ENCODE data around the gene AGFG2.

The AGFG2 gene

DNA sequence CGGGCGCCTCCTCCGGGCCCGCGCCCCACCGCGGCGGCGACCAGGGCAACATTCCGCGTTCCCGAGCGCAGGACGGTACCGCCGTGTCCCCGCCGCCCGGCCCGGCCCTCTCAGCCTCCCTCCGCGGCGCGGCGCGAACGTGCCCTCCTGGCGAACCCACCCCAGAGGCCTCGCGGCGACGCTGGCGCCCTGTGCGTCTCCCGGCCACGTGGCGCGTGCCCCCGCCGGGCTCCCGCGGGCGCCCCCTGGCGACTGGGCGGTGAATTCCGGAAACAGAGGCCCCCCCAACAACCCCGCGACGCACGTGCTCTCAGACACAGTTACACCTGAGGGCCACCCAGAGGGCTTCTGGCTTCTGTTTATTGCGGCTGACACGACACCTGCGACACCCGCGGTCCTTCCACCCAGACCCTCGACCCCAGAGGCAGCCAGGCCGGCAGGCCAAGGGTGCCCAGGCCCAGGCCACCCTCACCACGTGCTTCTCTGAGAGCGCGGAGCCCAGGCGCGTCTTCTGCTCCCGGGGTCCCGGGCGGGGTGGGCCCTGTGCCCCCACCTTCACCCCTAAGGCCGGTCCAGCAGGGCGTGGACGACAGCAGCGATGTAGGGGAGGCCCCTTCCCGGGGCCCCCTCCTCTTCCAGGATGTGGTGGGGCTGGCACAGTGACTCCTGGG lies 34.8 kb downstream of the AGFG2 start, which contains the start of gene SAP25:
Gene SAP25, minus strand, starts transcription at position 210 of the 671 bp plus-strand sequence. Its CDS starts 158 bp downstream, at position 52.
- no peak for DNase-seq

DNA sequence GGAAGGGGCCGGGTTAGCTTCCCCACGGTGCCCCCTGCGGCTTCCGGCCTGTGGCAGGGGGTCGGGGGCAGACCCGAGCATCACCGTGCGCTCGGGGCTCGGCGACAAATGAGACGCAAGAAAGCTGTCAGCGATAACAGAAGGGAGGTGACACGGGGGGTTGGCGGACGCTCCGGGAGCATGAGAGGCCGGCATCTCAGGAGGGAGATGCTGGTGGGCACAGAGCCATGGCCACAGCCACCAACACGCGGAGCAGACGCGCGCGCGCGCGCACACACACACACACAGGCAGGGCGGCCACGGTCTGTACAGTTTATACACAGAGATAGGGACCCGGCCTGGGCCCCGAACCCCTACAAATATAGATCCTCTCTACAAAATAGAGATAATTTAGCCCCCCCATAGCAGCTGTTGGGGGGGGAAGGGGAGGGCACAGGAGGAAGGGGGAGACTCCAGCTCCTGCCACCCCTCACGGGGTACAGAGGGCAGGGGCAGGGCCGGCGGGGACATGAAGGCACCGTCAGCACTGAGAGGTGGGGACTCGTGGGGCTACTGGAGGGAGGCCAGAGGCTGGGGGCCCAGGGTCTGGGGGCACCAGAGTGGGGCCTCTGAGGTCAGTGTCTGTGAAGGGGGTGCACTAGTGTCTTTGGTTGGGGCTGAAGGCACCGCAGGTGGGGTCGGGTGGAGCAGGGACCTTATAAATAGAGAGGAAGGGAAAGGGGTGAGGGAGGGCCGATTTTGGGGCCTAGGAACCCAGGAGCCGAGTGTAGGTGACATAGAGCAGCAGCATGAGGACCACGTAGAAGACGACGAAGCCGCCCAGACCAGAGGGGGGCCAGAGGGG lies 35.6 kb downstream of the AGFG2 start:
- DNase-seq: no peak

DNA sequence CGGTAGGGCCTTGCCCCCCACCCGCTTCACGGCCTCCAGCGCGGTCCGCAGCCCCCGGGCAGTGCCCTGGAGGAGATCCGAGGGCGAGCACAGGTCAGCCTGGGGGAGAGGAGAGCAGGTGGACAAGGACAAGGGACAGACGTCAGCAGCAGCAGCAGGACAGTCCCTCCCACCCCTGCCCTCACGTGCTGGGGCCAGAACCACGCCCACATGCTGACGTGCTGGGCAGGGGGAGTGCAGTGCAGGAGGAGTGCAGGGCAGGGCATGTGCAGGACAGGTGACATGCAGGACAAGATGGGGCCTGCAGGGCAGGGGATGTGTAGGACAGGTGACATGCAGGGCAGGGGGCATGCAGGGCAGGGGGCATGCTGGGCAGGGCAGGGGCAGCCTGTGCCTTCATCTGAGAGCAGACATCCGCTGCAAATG lies 36.2 kb downstream of the AGFG2 start:
- no peak for DNase-seq

DNA sequence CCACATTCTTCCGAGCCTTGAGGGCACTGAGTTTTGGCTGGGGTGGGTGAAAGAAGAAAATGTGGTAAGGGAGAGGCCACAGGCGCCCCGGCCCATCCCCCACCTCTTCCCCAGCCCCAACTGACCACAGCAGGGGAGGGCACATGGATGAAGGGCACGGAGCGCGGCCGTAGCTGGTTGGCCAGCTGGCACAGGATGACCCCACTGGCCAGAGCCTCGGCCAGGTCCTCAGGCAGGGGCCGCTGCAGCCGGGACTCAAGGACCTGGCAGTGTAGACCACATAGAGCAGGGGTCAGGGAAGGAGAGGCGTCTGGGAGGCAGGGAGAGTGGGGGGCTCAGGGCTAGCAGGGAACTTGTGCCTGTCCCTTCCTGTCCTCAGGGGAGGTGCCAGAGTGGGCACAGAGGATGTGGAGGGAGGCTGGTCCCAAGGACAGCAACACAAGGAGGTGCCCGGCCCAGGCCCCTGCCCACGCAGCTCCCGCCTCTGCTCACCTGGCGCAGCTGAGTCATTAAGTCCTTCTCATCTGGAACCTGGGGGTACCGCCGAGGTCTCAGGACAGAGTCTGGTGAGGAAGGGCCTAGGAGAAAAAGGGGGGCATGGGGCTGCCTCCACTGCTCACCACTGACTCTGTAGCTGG lies 36.9 kb downstream of the AGFG2 start:
- no peak for DNase-seq

DNA sequence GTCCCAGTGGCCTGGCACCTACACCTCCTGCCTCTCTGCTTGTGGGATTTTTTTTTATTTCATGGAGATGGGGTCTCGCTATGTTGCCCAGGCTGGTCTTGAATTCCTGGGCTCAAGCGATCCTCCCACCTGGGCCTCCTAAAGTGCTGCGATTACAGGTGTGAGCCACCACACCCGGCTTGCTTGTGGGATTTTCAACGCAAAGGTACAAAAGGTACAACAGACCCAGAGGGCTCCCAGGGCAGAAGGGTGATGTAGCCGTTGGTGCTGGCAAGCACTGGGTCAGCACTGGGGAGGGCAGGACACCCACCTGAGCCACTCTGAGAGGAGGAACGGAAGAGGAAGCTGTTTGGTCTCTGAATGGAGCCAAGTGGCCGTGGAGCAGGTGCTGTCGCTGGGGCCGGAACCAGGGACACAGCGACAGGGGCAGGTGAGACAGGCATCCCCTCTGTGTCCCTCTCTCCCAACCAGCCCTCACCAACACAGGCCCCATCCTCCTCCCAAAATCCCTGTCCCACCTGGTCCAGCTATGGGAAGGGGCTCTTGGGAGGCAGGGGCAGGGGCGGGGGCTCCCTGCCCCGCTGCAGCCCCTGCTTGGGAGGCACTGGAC lies 37.5 kb downstream of the AGFG2 start:
- no peak for DNase-seq

DNA sequence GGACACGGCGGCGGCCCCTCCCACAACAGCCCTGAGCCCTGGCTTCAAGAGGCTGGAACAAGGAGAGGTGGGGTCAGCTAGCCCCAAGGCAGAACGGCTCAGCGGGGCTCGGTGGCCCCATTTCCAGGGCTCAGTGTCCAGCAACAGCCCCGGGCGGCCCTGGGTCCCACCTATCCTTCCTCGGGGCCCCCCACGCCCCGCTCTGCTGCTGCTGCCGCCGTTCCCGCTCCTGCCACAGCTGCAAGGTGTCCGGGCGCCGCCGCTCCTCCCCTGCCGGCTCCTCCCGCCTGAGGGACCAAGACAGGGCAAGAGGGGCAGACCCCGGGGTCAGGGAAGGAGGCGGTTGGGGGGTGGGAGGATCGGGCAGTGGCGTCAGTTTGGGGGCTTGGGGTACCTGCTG lies 38.1 kb downstream of the AGFG2 start:
- no peak for DNase-seq

DNA sequence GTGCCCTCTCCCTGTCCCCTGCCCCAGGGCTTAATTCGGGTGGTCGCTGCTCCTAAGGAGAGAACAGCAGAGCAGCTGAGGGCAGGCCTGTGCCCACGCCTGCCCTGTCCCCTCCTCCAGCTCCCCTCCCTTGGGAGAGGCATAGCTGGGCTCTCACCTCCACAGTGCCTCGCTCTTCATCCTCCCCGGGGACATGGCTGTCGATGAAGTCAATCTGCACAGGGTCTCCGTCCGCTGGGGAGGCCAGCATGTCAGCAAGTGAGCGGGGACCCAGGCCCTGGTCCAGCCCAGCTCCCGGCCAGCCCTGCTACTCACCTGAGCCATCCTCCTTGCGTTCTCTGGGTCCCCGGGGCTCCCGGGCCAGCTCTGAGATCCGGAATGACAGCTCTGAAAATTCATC lies 38.5 kb downstream of the AGFG2 start:
- no peak for DNase-seq

DNA sequence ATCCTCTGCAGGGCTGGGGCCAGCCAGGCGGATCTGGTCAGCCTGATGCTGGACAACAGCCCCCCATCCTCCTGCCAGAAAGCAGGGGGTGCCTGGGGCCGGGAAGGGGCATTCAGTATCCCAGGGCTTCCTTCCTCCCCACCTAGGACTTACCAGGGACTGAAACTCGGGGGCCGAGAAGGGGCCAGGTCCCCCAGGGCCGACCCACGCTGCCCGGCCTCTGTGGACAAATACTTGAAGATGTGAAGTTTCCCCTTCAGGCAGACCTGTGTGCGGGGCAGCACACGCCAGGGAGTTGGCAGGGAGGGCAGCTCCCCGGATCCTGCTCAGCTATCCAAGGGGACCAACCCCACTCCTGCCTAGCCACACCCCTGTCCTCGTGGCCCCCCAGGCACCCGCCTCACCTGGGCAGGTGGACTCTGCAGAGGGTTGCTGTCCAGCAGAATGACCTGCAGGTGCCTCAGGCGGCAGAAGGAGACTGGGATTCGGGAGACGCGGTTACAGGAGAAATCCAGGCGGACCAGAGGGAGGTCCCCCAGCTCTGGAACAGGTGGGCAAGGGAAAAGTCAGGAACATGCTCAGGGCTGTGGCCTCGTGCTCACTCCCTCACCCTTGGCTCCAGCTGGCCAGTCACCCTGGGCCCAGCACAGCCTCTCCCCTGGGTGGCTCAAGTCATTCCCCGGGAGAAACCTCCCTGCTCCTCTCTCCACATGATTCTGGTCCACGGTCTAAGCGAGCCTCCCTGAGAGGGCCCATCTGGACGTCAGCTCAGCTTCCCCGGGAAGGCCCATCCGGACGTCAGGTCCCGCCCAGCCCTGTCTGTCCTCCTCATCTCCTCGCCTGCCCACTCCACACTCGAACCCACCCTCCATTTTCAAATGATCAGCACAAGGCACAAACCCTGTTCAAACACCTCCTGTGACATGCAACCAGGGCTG lies 39.5 kb downstream of the AGFG2 start:
- DNase-seq: no peak

DNA sequence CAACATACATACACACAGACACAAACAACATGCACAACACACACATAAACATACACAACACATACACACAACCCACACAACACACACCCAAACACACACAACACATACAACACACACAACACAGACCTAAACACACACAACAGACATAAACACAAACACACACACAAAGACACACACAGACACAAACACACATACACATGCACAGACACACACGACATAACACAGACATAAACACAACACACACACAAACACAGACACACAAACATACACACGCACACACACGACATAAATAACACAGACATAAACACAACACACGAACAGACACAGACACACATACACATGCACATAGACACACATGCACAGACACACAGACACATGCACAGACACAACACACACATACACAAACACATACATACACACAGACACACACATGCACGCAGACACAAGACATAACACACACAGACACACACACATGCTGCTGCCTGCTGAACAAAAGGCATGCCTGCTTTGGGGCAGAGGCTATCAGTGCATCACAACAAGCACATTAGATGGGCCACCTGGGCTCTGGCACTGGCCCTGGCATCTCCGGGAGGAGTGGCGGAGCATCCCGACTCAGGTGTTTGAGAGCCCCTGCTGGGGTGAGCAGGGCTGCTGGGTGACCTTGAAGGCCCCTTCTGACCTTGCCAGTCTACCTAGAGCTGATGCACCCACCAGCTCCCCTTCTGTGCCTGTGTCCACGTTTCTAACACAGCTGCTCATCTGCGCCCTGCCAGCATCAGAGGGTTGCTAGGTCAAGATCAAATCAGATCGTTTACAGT lies 41.7 kb downstream of the AGFG2 start:
- DNase-seq: no peak

DNA sequence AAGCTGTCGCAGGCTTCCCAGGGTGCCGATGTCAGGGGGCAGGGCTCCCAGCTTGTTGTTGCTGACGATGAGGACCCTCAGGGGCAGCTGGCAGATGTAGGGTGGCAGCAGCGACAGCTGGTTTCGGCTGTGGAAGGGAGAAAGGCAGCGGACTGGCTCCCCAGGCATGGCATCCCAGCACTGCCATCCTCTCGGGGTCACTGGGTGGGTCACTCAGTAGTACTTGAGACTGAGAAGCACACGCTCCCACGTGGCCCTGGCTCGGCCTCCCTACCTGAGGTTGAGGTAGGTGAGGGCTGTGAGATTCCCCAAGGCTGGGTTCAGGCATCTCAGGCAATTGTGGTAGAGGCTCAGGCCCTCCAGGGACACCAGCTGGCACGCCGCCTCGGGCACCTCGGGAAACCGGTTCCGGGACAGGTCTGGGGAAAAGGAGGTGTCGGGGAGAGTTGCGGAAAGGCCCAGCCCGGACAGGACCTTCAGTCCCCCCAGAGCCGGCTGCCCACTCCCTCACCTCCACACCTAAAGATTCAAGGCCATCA lies 43.1 kb downstream of the AGFG2 start:
- DNase-seq: no peak

DNA sequence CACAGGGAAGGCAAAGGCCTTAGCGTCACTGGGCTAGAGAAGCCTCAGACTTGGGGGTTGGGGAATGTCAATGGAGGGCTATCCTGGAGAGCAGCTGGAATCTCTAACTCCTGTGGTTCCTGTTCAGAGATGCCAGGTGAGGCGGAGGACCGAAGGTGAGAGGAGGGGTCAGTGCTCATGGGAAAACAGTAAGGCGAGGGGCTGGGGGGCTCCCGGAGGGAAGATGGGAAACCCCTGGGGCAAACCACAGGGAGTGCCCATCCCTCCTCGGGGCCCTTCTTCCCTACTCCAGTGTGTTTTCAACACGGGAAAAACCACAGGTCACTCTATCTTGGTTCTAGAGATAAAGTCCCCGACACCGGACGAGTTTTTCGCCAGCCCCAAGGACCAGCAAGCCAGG lies 43.6 kb downstream of the AGFG2 start:
- no peak for DNase-seq

DNA sequence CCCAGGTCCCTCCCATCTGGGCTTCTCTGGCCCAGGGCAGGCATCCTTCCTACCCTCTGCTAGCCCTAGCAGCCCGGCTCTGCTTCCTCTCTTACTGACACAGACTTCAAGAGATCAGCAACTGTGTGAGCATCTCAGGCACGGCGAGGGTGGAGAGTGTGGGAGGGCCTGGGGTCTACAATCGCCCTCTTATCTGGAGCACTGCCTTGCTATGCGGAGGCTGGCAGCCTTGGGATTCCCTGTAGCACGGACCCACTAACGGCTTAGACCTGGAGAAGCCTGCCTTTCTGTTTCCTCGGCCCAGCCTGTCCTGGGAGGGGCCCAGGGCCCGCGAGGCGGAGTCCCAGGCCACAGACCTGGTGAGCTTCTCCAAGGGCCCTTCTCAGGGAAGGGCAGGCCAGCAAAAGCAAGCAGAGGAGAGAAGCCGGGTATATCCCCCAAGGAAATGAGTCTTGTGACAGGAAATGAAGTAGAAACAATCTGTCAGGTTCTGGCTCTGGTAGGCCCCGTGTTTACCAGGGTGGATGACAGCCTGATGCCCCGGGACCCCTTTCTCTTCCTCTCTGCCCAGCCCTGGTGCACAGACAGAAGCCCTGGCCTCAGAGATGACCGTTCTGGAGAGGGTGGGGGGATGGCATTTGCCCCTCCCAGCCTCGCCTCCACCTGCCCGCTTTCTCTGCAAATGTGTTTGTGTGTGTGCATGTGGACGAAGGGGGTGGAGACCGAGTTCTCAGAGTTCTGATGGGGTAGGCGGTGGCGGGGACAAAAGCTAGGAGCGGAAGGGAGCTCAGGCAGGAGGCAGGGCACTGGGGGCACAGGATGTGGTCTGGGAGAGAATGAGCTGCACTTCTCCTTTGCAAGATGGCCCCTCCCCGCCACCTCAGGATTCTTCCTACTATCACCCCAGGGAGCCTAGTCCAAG lies 44.4 kb downstream of the AGFG2 start:
- no peak for DNase-seq

DNA sequence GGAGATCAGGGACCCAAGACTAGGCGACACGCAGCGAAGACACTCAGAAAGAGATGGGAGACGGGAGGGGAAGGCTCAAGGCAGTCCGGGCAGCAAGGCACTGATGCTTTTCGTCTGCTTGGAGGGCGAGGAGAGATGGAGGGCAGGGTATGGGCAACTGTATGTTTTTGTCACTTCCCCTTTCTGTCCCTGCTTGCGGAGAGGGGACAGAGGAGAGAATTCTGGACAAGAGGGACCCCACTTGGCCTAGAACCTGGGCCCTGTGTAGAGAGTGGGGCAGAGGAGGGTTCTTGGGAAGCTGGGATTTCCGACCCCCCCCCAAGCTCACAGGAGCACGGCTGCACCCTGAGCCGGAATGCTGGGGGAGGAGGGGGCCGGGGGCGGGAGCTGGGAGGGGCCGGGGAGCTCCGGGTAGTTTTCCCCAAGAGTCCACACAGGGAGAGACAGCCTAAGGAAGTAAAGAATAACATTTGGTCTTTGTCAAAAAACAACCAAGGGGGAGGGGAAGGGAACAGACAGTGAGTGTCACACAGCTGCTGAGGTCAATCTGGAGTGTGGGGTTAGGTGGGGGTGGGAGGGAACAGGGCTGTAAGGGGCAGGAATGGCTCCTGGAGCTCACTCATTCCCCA lies 45.2 kb downstream of the AGFG2 start:
- no peak for DNase-seq

DNA sequence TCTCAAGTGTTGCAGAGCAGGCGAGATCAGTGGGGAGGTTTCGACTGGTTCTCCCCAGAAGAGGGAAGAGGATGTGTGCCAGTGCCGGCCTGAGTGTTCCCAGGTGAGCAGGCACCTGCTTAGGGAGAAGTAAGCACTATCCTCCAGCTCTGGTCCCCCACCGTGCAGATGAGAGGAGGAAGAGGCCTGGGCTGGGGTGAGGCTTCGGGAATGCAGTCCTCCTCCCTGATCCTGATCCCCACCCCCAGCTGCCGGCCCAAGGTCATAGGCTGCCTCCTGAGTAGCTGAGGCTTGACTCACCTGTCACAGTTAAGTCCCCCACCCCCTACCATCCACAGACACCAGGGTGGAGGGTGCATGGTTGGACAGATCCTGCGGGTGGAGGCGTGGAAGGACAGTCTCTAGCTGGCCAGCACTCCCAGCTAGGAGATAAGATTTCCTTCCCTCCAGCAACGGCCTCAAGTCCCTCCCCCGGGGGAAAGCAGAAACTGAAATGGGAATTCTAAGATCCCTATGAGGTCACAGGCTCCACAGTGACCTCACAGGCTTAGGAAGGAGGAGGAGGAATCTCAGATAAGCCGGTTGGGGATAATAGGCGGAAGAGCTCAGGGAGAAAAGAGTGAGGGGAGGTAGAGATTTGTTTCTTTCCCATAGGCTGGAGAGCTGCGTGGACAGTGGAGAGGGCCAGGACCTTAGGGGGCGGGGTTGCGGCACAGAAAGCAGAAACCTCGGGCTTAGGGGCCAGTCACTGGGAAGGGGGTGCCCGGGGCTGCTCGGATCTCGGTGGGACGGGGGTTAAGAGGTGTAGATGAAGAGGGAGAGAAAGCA lies 45.9 kb downstream of the AGFG2 start:
- no peak for DNase-seq

DNA sequence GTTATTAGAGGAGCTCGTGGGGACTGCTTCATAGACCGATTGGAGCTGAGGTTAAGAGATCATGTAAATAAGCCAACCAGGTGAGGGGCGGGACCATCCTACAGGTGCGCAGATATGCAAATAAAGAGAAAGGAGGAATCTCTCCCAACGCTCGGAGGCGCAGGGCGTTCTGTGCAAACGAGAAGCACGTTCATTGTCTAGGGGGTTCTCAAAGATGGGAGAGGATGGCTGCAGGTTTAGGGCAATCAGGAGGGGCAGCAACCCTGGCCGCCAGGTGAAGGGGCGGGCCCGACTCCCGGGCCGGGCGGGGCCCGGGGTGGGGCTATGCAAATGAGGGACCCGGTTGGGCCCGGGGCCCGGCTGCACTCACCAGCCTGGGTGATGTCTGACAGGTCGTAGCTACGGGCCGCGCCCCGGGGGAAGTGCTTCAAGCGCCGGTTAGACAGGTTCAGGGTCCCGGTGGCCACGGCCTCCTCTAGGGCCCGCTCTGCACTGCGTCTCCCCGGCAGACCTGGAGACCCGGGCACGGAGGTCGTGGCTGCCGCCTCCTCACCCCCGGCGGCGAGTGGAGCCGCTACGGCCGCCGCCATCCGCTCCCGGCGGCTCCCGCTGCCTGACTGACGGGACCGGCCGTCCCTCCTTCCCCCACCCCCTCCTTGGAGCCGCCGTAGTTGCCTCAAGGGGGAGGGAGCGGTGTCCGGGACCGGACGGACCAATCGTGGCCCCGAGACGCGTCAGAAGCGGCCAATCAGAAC lies 46.7 kb downstream of the AGFG2 start, which contains the start of gene LRCH4:
Gene LRCH4, minus strand, starts transcription at position 619 of the 755 bp plus-strand sequence. Its CDS starts 29 bp downstream, at position 590.
- no peak for DNase-seq

DNA sequence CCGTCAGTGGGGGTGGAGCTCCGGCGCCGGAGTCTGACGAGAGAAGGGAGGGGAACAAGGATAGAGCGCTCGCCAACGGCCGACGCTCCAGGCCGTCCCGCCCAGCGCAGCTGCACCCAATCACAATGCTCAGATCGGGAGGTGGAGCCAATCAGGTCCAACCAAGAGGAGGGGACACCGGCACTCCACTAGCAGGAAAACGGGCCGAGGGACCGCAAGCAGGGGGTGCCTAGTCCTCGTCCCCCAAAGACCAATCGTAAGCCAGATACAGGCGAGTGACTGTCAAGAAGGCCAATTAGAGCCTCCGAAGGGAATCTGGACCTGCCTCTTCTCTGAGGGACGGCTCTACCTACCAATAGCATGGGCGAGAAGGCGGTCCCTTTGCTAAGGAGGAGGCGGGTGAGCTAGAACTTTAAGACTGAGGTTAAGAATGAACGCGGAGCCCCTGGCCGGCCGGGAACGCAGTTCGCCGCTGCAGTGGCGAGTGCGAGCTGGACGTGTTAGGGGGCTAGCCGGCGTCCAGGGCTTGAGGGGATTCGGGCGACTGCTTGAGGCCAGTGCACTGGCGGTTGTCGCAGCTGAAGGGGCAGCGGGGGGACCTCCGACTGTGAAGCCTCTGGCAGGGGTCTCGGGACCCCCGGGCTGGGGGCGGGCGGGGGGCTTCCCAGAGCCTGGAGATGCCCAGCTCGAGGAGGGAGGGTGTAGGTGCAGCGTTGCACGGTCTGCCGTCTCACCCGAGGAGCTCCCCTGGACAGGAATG lies 47.4 kb downstream of the AGFG2 start, which contains the start of gene FBXO24:
Gene FBXO24, plus strand, starts transcription at position 63 of the 760 bp plus-strand sequence. Its CDS starts 298 bp downstream, at position 361.
- peak; percentile 100 for DNase-seq

Data from cerebellar nuclear complex (tissue), 1 donor.